Breast epithelium (tissue), 3 donors: ENCODE measurements around the gene NRXN3.

Experiments used
- CTCF ChIP-seq, 3 donors: fragments of 450-650 bp; IDR thresholded peaks; one replicate each; pipeline ENCODE4 v1.5.1; 2016 to 2017; ENCODE audit warnings: antibody characterized with exemption in 3 of 3, mild to moderate bottlenecking in 3 of 3, moderate library complexity in 3 of 3
- POLR2A ChIP-seq: fragments of 450-650 bp; IDR thresholded peaks from one replicate; pipeline ENCODE4 v1.6.1; 2016; ENCODE audit warnings: antibody characterized with exemption, mild to moderate bottlenecking, moderate library complexity
- POLR2AphosphoS5 ChIP-seq, 3 donors: sonication (generic); formaldehyde crosslinking; IDR thresholded peaks; one replicate each; pipeline ENCODE4 v1.6.1; 2017; ENCODE audit warnings: antibody characterized with exemption in 3 of 3

- no peak for TF ChIP-seq CTCF (IDR thresholded peaks at IDR 0.05)
- TF ChIP-seq POLR2A: no peak
- TF ChIP-seq POLR2AphosphoS5 (IDR thresholded peaks at IDR 0.05): no peak
Measured at GRCh38 chr14:78592616-78593219, 422.5 kb downstream of the NRXN3 start.
